GM21390 (cell line): ENCODE measurements around the gene MYO18A.

Experiments
- ATAC-seq: cut with Tn5 transposase; IDR thresholded peaks from one replicate; pipeline ENCODE4 v1.9.1; 2021; ENCODE audit not compliant: unreplicated experiment

The MYO18A gene

DNA sequence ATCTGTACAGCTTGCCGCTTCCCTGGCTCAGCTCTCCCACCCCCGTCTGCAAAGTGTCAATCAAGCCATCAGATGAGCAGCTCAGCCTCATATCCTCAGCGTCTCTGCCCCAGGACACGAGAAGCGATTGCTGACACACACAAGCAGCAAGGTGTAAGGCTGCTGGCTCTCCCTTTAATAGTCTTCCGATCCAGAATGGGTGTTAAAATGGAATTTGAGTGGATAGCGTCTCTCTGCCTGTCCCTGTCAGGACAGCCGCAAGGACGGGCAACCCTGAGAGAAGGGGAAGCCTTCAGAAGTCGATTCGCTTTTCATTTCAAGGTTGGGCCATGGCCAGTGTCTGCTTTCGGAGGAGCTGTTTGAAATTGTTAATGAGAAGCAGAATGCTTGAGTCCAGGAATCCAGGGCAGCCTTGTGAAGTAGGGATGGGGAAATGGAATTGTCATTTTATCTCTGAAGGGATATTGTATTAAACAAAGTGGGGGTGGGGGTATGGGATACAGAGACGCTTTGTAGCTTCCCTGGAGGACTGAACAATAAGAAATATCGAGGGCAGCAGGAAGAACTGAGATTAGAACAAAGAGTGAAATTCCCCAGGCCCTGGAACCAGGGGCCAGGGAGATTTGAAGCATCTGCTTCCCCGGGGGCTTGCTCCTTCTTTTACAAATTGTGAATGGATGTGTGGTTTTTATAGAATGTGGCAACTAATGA is 142.0 kb downstream of the MYO18A start:
- no peak for ATAC-seq

DNA sequence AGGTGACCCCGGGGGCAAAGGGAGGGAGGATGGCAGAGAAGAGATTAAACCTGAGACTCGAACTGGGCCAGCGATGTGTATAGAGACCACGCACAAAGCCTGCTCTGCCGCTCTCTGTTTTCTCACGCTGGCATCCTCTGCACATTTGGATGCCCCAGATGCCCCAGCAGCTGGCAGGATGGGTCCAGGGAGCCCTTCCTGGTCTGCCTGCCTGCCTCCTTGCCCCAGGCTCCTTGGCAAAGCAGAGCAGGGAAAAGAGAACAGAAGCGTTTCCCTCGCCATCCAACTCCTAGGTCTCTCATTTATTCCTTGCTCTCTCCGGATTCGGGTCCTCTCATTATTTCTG is 142.5 kb downstream of the MYO18A start:
- no peak for ATAC-seq

DNA sequence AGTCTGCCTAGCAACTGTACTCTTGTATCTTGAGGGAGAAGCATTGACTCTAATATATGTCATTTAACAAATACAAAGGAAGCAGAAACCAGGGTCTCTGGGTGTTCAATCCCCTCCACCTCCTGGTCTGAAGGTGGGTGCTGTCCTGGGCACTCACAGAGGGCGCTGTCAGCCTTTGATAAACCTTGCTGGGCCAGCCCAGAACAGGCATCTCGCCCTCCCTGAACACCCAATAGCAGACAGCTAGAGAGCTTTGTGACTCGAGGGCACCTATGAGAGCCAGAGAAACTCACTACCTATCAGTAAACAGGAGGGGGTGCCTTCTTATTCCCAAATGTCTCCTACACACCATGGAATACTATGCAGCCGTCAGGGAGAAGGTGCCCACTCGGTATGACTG is 143.6 kb downstream of the MYO18A start:
- ATAC-seq, result no peak

DNA sequence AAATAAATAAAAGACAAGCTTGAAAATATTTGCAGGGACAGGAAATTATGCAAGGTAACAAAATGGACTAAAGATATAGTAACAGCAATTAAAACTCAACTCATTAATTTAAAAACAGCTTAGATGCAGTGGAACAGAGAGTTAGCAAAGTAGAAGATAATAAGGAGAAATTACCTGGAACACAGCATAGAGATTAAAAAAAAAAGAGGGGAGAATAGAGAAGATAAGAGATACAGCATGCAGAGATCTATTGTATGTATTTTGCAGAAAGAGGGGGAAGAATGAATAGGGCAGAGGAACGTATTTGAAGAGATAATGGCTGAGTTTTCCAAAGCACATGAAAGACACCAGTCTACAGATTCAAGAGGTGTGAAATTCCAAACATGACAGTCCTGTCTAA is 145.7 kb downstream of the MYO18A start:
- no peak for ATAC-seq

DNA sequence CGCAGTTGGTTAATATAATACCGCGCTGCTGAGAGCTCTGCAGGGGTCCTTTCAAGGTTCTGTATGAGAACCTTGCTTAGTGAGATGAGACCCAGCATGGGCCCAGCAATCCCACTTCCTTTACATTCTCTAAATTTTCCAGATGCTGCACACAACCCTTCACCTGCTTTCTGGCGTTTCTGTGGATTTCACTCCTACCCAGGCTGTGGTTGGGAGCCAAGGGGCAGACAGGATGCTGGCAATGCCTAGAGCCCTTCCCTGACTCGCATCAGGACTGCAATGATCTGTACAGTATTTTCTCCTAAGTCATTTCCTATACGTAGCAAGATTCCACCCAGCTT is 147.4 kb downstream of the MYO18A start:
- ATAC-seq, result no peak

DNA sequence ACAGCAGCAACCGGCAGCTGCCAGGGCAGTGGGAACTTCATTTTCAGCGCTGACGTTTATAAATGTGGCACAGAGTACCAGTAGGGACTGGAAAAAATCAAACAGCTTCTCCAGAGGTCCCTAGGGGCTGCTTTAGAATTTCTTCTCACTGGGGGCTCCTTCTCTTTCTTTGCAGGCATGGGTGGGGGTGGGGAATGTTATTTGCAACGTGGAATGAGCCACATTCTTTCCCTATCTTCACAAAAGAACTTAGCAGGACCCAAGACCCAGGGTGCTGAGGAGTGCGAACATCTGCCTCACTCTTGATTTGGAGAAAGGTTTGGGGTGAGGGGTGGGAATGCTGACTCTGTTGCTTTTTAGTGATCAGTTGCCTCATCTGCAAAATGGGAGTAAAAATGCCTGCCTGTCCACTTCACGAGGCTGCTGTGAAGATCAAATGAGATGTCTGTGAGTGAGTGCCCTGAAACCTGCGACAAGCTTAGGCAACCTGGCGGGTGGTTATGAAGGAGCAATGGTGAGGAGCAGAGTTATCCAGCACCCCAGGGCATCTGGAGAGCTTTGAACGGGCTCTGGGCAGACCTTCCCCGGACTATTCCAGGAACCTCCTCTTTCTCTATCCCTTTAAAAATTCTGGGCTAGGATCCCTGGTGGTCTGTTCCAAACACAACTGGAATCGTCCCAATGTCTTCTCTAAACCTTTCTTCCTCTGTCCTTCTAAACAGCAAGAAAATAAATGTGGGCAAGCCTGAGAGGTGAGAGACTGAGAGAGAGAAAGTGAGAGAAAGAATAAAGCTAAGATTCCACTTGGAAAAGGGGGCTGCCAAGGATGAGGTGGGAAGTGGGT is 148.0 kb downstream of the MYO18A start:
- ATAC-seq, result no peak

DNA sequence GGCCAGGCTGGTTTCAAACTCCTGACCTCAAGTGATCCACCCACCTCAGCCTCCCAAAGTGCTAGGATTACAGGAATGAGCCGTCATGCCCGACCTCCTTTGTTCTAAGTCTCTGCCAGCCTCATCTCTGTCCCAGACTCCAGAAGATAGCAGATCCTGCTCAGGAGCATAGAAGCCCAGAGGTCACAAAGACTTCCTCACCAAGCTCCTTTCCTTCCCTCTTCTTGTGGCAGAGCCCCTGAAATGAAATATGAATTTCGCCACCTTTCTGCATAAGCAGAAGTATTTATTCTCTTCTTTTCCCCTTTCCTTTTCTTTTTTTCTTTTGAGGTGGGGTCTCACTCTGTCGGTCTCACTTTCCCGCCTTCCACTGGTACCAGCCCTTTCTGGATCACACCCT is 148.7 kb downstream of the MYO18A start:
- ATAC-seq, result no peak

DNA sequence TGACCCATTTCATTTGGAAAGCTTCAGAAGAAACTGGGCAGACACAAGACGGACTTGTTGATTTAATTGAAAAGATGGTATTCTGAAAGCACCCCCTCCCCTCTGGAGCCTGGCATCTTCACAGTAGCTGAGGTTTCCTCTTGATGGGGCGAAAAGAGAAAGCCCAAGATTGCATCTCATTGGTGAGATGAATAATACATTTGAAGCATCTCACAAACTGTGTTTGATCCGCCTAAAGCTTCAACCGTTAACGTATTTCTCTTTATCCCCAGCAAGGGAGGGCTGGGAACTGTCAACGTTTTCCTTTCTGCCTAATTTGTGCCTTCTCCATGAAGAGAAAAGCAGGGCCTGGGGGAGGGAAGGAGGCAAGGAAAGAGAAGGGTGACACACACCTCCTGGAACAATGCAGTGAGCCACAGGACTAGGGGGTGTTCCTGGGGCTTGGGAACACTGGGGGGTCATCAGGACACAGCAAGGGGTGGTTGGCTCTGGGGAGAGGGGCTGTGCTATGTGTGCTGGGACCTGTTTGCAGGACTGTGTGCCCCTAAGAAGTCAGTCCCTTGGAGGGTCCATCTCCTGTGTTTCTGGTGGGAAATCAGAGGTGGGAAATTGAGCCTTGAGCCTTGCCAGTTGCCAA is 155.8 kb downstream of the MYO18A start:
- ATAC-seq, result no peak

DNA sequence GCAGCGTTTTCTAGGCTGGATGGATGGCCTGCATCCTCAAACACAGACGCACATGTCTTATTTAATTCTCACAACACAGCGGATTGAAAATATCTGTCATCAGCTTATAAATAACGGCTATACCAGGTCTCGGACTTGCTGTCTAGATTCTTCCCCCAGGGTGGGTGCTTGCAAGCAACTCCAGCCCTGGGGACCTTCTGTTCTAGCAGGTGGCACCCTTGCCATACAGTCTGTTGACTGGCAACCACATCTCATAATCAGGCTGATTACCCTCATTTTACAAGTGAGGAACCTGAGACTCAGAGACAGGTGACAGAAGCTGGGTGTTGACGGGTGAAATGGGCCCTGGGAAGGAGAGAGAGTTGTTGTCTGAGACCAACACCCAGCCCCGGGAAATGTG is 158.1 kb downstream of the MYO18A start:
- ATAC-seq, result no peak

DNA sequence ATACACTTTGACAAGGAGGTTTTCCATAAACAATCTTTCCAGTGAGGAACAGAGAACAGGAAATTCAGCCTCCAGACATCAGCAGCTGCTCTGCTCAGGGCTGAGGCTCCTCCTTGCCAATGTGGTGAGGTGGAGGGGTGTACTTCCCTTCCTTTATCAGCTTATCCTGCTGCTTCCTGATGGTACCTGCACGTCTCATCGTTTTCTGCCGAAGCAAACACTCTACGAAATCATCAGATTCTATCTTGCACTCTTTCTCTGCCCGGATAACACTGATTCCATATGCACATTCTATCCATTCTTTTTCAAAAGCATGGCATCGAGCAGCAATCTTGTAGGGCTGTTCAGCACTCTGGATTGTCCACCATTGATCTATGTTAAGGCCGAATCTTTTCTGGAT is 159.0 kb downstream of the MYO18A start:
- no peak for ATAC-seq
